Small intestine (tissue), 7 donors: Measurements from ENCODE around the gene APOL3. TPM values are rescaled to one million over a fixed set of nuclear protein-coding genes. Genes with fewer than 3 reads are reported as not detected.
"Not testable (repeated sequence)": the region's sequence is repeated elsewhere in the genome, so short reads cannot be mapped to it uniquely, and the experiment has no call there.

Experiments used
- DNase-seq, 2 donors: peaks; one replicate each; pipeline versions ENCODE4 v3.0.0 to v3.0.0-alpha.2; 2013
- FAIRE-seq: peaks from 2 replicates; lab custom pipeline; 2012; peaks lifted over from hg19 to GRCh38; lab: Jason Lieb, UNC
- H3K27ac ChIP-seq, 3 donors: one replicate each; pipeline ENCODE4 v1.5.1; 2013; ENCODE audit warnings: low read length in 2 of 3, mild to moderate bottlenecking in 2 of 3, control low read depth in 1 of 3, inconsistent platforms in 1 of 3, low read depth in 1 of 3, moderate library complexity in 1 of 3
- H3K27me3 ChIP-seq, 3 donors: one replicate each; pipeline ENCODE4 v1.6.1; 2013; ENCODE audit warnings: low read length in 3 of 3, inconsistent platforms in 1 of 3; ENCODE audit not compliant: control insufficient read depth in 3 of 3, insufficient read depth in 3 of 3
- H3K36me3 ChIP-seq, 3 donors: one replicate each; pipeline ENCODE4 v1.6.1; 2013; ENCODE audit warnings: low read length in 3 of 3, inconsistent platforms in 1 of 3, low read depth in 1 of 3, mild to moderate bottlenecking in 1 of 3, moderate library complexity in 1 of 3; ENCODE audit not compliant: control insufficient read depth in 3 of 3, insufficient read depth in 2 of 3
- H3K4me1 ChIP-seq, 3 donors: one replicate each; pipeline ENCODE4 v1.6.1; 2013; ENCODE audit warnings: low read length in 2 of 3, inconsistent platforms in 1 of 3, low read depth in 1 of 3, mild to moderate bottlenecking in 1 of 3, moderate library complexity in 1 of 3; ENCODE audit not compliant: control insufficient read depth in 3 of 3, insufficient read depth in 2 of 3
- H3K4me3 ChIP-seq, 3 donors: one replicate each; pipeline ENCODE4 v1.5.1; 2013; ENCODE audit warnings: low read length in 3 of 3, control low read depth in 1 of 3, inconsistent platforms in 1 of 3, low read depth in 1 of 3, mild to moderate bottlenecking in 1 of 3, moderate library complexity in 1 of 3
- H3K9me3 ChIP-seq, 2 donors: one replicate each; pipeline ENCODE4 v1.6.1; 2013; ENCODE audit warnings: low read depth in 1 of 2, low read length in 1 of 2; ENCODE audit not compliant: control insufficient read depth in 2 of 2, insufficient read depth in 1 of 2
- WGBS, 3 donors: extraction: QIAGEN DNeasy Blood & Tissue Kit; methylation state at CpG; one replicate each; pipeline ENCODE4 v1.1.7; 2013; 5-methylcytosine and 5-hydroxymethylcytosine counted together
- polyA plus RNA-seq, 4 donors: library from polyadenylated mRNA; stranded (reverse) in 3 of 4; unstranded in 1 of 4; fragments of 200-250 nt in 3 of 4; fragments of 120-200 nt in 1 of 4; gene quantifications; one replicate each; pipeline versions ENCODE4 v1.2.1 to v1.2.3, GENCODE V29; 2013
- donor health status: healthy with polysubstance abuse.
- donor health status: control.
- donor health status: control.
- donor health status: Bipolar disorder and iron deficiency.
- donor health status: healthy.

Gene APOL3
- polyA plus RNA-seq, 4 donors, result 9.3 to 44.7 (median 18.0) TPM

DNA sequence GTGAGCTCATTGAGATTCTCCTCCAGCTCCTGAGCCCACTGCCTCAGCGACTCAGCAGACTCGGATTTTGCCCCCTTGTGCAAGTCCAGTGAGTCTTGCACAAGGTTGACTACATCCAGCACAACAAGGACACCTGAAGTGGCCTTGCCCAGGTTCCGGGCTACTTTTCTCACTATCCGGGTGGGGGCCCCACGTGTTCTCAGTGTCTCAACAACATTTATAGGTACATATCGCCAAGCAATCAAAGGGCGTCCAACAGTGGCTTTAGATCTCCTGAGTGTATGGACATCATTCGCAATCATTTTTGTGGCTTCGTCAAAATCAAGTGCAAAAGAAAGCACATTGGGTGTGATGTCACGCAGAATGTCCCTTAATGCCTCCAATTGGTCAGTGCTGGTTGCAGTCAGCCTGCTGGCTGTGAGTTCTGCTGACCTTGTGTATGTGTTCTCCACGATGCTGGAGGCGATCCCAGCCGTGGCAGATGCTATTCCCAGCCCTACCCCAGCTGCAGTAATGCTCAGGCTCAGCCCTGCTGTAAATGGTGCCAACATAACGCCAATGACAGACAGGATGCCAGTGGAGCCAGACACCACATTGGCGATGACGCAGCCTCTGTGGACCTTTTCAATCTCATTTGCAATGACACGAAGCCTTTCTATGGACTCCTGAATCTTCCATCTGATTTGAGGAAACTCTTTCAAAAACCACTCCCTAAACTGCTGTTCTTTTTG is 30.7 kb upstream of the APOL3 start:
- WGBS, 3 donors, result 69 to 79% (median 73%) methylated on average over 17 of the region's 17 CpGs
- H3K4me1 ChIP-seq, result peaks cover 0 to under 1% (median 0%) of the 10 kb centered on the region in 3 donors
- no peak overlapping the region for H3K4me3 ChIP-seq
- H3K36me3 ChIP-seq, result peaks cover 0 to 13% (median 0%) of the 10 kb centered on the region in 3 donors
- FAIRE-seq (no peak), DNase-seq (no peak)
- no peaks in the 10 kb centered on the region for H3K9me3 ChIP-seq
- no peaks in the 10 kb centered on the region for H3K27me3 ChIP-seq
- H3K27ac ChIP-seq, result no peak overlapping the region

GRCh38 chr22:36187862-36188261 is 27.3 kb upstream of the APOL3 start:
- H3K27me3 ChIP-seq, H3K4me3 ChIP-seq, DNase-seq, H3K4me1 ChIP-seq, H3K9me3 ChIP-seq, H3K27ac ChIP-seq, FAIRE-seq: not testable (repeated sequence)
- WGBS, 3 donors, result 91 to 95% (median 95%) methylated on average over 3 of the region's 6 CpGs
- peaks cover 0 to 10% (median 0%) of the 10 kb centered on the region in 3 donors for H3K36me3 ChIP-seq

DNA sequence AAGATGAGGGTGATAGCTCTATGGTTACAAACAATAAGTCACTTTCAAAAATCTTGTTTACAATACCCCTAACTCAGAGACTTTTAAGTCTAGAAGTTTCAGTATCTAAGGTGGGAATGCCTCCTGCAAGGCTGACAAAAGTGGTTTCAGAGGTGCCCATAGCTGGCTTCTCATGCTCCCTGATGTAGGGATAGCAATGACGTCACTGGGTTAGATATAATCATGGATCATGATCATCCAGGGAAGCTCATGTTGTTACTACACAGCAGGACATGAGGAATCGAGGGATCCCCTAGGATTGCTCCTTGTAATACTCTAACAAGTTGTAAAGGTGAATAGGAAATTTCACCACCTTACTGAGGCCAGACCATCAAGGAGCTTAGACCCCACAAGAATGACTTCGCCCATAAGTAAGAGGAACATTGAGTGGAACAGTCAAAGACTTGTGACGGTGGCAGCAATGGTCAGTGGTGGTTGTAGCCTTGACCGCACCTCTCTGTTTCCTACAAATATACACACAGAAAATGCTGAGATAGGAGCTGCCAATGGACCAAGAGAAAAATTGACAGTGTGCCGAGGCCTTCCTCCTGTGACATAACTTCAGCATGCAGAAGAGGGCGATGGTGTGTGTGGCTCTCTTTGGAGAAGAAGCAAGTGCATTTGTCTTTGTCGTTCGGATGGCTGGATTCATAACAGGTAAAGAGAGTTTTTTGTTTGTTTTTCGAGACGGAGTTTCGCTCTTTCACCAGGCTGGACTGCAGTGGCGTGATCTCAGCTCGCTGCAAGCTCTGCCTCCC is 25.5 kb upstream of the APOL3 start:
- no peak for DNase-seq

GRCh38 chr22:36184433-36185025 is 24.0 kb upstream of the APOL3 start:
- FAIRE-seq, result no peak
- no peaks in the 10 kb centered on the region for H3K27me3 ChIP-seq

More for the DNA sequence above, 25.5 kb upstream of the APOL3 start:
- no peaks in the 10 kb centered on the region for H3K4me1 ChIP-seq
- WGBS, 3 donors, result 83 to 88% (median 88%) methylated on average over 14 of the region's 14 CpGs
- peaks cover 0 to 1% (median 0%) of the 10 kb centered on the region in 3 donors for H3K36me3 ChIP-seq
- no peaks in the 10 kb centered on the region for H3K9me3 ChIP-seq
- H3K27ac ChIP-seq, result no peak overlapping the region
- no peaks in the 10 kb centered on the region for H3K27me3 ChIP-seq
- H3K4me3 ChIP-seq, result no peak overlapping the region
- no peak for FAIRE-seq

GRCh38 chr22:36183446-36183845 is 22.9 kb upstream of the APOL3 start:
- no peak for FAIRE-seq
- no peaks in the 10 kb centered on the region for H3K36me3 ChIP-seq
- no peak overlapping the region for H3K27ac ChIP-seq
- no peak for DNase-seq
- 90 to 95% (median 95%) methylated on average over 7 of the region's 7 CpGs for WGBS, 3 donors
- no peak overlapping the region for H3K4me3 ChIP-seq
- H3K27me3 ChIP-seq, result no peaks in the 10 kb centered on the region
- H3K9me3 ChIP-seq, result no peaks in the 10 kb centered on the region
- H3K4me1 ChIP-seq, result no peaks in the 10 kb centered on the region

More at GRCh38 chr22:36184433-36185025, 24.0 kb upstream of the APOL3 start:
- Histone ChIP-seq H3K9me3 (no peaks in the 10 kb centered on the region), H3K4me1 (no peaks in the 10 kb centered on the region), H3K27ac (no peak overlapping the region), H3K36me3 (no peaks in the 10 kb centered on the region), H3K4me3 (no peak overlapping the region)
- DNase-seq, result no peak
- WGBS, 3 donors, result 65 to 77% (median 68%) methylated on average over 10 of the region's 10 CpGs

DNA sequence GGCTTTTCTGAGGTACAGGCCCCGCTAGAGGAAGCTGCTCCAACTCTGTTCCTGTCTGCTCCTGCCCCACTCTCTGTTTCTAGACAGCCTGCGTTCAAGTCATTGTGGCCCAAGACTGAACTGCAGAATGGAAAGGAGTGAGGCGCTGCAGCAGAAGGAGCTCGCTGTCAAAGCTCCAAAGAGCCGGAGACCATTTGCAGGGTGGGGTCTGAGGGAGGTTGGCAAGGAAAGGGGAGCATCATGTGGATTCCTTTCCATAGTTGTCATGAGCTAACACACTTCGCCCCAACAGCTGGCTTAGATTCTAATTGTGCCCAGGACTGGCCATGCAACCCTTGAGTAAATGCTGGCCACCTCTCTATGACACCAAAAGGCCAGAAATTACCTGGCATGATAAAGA is 22.3 kb upstream of the APOL3 start:
- no peak overlapping the region for H3K27ac ChIP-seq
- H3K27me3 ChIP-seq, result no peaks in the 10 kb centered on the region
- no peak for FAIRE-seq
- 89 to 95% (median 93%) methylated on average over 6 of the region's 6 CpGs for WGBS, 3 donors
- H3K4me1 ChIP-seq, result no peaks in the 10 kb centered on the region
- H3K36me3 ChIP-seq, result no peaks in the 10 kb centered on the region
- H3K9me3 ChIP-seq, result no peaks in the 10 kb centered on the region
- no peak overlapping the region for H3K4me3 ChIP-seq
- no peak for DNase-seq

GRCh38 chr22:36182056-36182455 is 21.5 kb upstream of the APOL3 start:
- 73 to 79% (median 75%) methylated on average over 7 of the region's 7 CpGs for WGBS, 3 donors
- DNase-seq (no peak), FAIRE-seq (no peak)
- H3K4me1 ChIP-seq, result no peaks in the 10 kb centered on the region
- H3K27me3 ChIP-seq, result no peaks in the 10 kb centered on the region
- no peaks in the 10 kb centered on the region for H3K36me3 ChIP-seq
- no peak overlapping the region for H3K4me3 ChIP-seq
- H3K27ac ChIP-seq, result no peak overlapping the region
- H3K9me3 ChIP-seq, result no peaks in the 10 kb centered on the region

DNA sequence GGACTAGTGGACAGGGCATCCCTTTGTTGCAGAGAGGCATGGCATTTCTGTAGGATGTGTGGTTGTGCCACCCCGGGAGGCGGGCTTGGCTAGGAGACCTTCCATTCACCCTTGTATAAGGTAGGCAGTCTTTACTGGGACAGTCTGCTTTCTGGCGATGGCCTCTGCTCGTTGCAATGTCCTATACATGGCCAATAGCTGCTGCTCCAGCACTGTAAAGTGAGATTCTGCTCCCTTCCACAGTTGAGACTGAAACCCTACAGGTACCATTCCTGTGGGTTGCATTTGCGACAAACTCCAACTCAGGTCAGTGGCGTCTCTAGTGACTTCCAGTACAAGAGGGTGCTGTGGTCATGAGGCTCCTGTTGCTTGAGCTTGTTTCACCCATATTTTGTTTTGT is 20.4 kb upstream of the APOL3 start:
- H3K4me1 ChIP-seq, result no peaks in the 10 kb centered on the region
- FAIRE-seq (no peak), DNase-seq (no peak)
- no peaks in the 10 kb centered on the region for H3K27me3 ChIP-seq
- H3K27ac ChIP-seq, result no peak overlapping the region
- H3K4me3 ChIP-seq, result no peak overlapping the region
- H3K36me3 ChIP-seq, result no peaks in the 10 kb centered on the region
- no peaks in the 10 kb centered on the region for H3K9me3 ChIP-seq
- 84 to 96% (median 86%) methylated on average over 6 of the region's 6 CpGs for WGBS, 3 donors
